A549 (cell line): ENCODE data around the gene KRT35. TPM values are rescaled to one million over a fixed set of nuclear protein-coding genes. Genes with fewer than 3 reads are reported as not detected.
"Not testable (repeated sequence)": the region's sequence is repeated elsewhere in the genome, so short reads cannot be mapped to it uniquely, and the experiment has no call there.

Experiments used
- ATAC-seq, 2 experiments: fragments of 200-7000 bp in 1 of 2; fragments of >200 bp in 1 of 2; cut with Nextera tagmentation in 1 of 2; cut with Tn5 transposase in 1 of 2; 3 replicates each; pipeline versions ENCODE4 v1.8.0 to v1.9.1; 2018 to 2020; ENCODE audit warnings: mild to moderate bottlenecking in 1 of 2, moderate library complexity in 1 of 2
- CTCF ChIA-PET: fragments of 300-600 bp; sonication (Branson Sonifier 250); formaldehyde crosslinking; extraction: SDS; loops from one replicate; lab custom pipeline; 2021; ENCODE audit warnings: antibody characterized with exemption, inconsistent platforms; lab: Yijun Ruan, JAX
- POLR2A ChIA-PET: fragments of 350-600 bp; formaldehyde crosslinking; extraction: SDS; loops from one replicate; lab custom pipeline; 2021; ENCODE audit warnings: antibody characterized with exemption, inconsistent platforms; lab: Yijun Ruan, JAX
- DNase-seq, 2 experiments: peaks; one replicate each; pipeline versions ENCODE4 v3.0.0 to v3.0.0-alpha.2; 2011 to 2016; ENCODE audit warnings: low read depth in 1 of 2, low spot score in 1 of 2
- FAIRE-seq: peaks from 2 replicates; lab custom pipeline; 2011; peaks lifted over from hg19 to GRCh38; lab: Jason Lieb, UNC
- H3K27ac ChIP-seq, 2 experiments: fragments of >200 bp; sonication (Bioruptor Twin); formaldehyde crosslinking; 3 replicates each; pipeline ENCODE4 v1.5.1; 2016 to 2017
- H3K4me1 ChIP-seq: fragments of >200 bp; sonication (Bioruptor Twin); formaldehyde crosslinking; 3 replicates; pipeline ENCODE4 v1.6.1; 2016
- H3K4me2 ChIP-seq: fragments of >200 bp; sonication (Bioruptor Twin); formaldehyde crosslinking; 3 replicates; pipeline ENCODE4 v1.6.1; 2016
- H3K4me3 ChIP-seq: fragments of >200 bp; sonication (Bioruptor Twin); formaldehyde crosslinking; 3 replicates; pipeline ENCODE4 v1.5.1; 2016
- H3K9me3 ChIP-seq: fragments of >200 bp; sonication (Bioruptor Twin); formaldehyde crosslinking; 3 replicates; pipeline ENCODE4 v1.6.1; 2016
- BHLHE40 ChIP-seq: IDR thresholded peaks from 2 replicates; pipeline ENCODE4 v1.6.1; 2012; ENCODE audit warnings: low read depth, low read length, inconsistent platforms
- CBX8 ChIP-seq: fragments of 200-600 bp; sonication (generic); IDR thresholded peaks from 2 replicates; pipeline ENCODE4 v1.6.1; 2016
- CHD4 ChIP-seq: fragments of 200-600 bp; sonication (generic); IDR thresholded peaks from 2 replicates; pipeline ENCODE4 v1.6.1; 2016; ENCODE audit warnings: antibody characterized with exemption, mild to moderate bottlenecking, borderline replicate concordance
- FOSL2 ChIP-seq, 2 experiments: fragments of 450-650 bp in 1 of 2; fragments of >200 bp in 1 of 2; sonication (Bioruptor Twin) in 1 of 2; formaldehyde crosslinking; IDR thresholded peaks; 2 replicates each; pipeline versions ENCODE4 v1.5.0 to v1.6.1; 2016 to 2020; ENCODE audit warnings: mild to moderate bottlenecking in 1 of 2, moderate library complexity in 1 of 2
- FOXS1 ChIP-seq: fragments of 250-450 bp; sonication (Bioruptor Pico); IDR thresholded peaks from 2 replicates; pipeline ENCODE4 v1.5.0; 2020; ENCODE audit warnings: mild to moderate bottlenecking, moderate library complexity
- HOXA7 ChIP-seq: fragments of 250-450 bp; sonication (Bioruptor Pico); IDR thresholded peaks from 2 replicates; pipeline ENCODE4 v1.5.0; 2020; ENCODE audit warnings: mild to moderate bottlenecking, moderate library complexity
- MYC ChIP-seq: IDR thresholded peaks from 2 replicates; pipeline ENCODE4 v1.6.1; 2012; ENCODE audit warnings: mild to moderate bottlenecking, inconsistent platforms, low read length, improper control_type of control experiment, borderline replicate concordance
- NR3C1 ChIP-seq: fragments of >200 bp; sonication (Bioruptor Twin); formaldehyde crosslinking; IDR thresholded peaks from 3 replicates; pipeline ENCODE4 v1.6.1; 2017
- PHF8 ChIP-seq: fragments of 200-600 bp; sonication (generic); IDR thresholded peaks from 2 replicates; pipeline ENCODE4 v1.6.1; 2016; ENCODE audit warnings: low read depth, mild to moderate bottlenecking, antibody characterized with exemption, moderate library complexity, borderline replicate concordance
- POLR2AphosphoS2 ChIP-seq: conservative IDR thresholded peaks from 2 replicates; pipeline ENCODE4 v1.6.1; 2012; ENCODE audit warnings: low read length, improper control_type of control experiment, inconsistent platforms
- RAD21 ChIP-seq, 2 experiments: fragments of >200 bp in 1 of 2; sonication (Bioruptor Twin) in 1 of 2; formaldehyde crosslinking in 1 of 2; IDR thresholded peaks in 1 of 2; conservative IDR thresholded peaks in 1 of 2; 2 replicates in 1 of 2; 3 replicates in 1 of 2; pipeline ENCODE4 v1.6.1; 2012 to 2018; ENCODE audit warnings: inconsistent platforms in 1 of 2
- RARB ChIP-seq: fragments of 250-450 bp; sonication (Bioruptor Pico); IDR thresholded peaks from 2 replicates; pipeline ENCODE4 v1.8.0; 2021; ENCODE audit warnings: mild to moderate bottlenecking, moderate library complexity
- RCOR1 ChIP-seq: fragments of 150-350 bp; IDR thresholded peaks from 2 replicates; pipeline ENCODE4 v1.6.1; 2014; ENCODE audit warnings: antibody characterized with exemption, low read length, low read depth
- RFX5 ChIP-seq: fragments of 450-650 bp; IDR thresholded peaks from 2 replicates; pipeline ENCODE4 v1.7.1; 2014; ENCODE audit warnings: antibody characterized with exemption, mild to moderate bottlenecking, moderate library complexity
- SMC3 ChIP-seq: fragments of >200 bp; sonication (Bioruptor Twin); formaldehyde crosslinking; IDR thresholded peaks from 3 replicates; pipeline ENCODE4 v1.6.1; 2018; ENCODE audit warnings: inconsistent platforms
- SREBF2 ChIP-seq: fragments of 450-650 bp; IDR thresholded peaks from 2 replicates; pipeline ENCODE4 v1.6.1; 2014; ENCODE audit warnings: mild to moderate bottlenecking, moderate library complexity
- ZFP36 ChIP-seq: fragments of 450-650 bp; IDR thresholded peaks from 2 replicates; pipeline ENCODE4 v1.6.1; 2014; ENCODE audit warnings: borderline replicate concordance; ENCODE audit not compliant: partially characterized antibody
- ZSCAN20 ChIP-seq: fragments of 250-450 bp; sonication (Bioruptor Pico); IDR thresholded peaks from 2 replicates; pipeline ENCODE4 v1.8.0; 2022; ENCODE audit warnings: mild to moderate bottlenecking, moderate library complexity
- WGBS: methylation state at CpG from one replicate; pipeline ENCODE4 v1.1.6; 2017; ENCODE audit errors: missing lambda C conversion rate; 5-methylcytosine and 5-hydroxymethylcytosine counted together
- polyA plus RNA-seq, 4 experiments: library from polyadenylated mRNA; depleted of rRNA in 3 of 4; stranded (reverse); fragments of >200 nt; fragmentation: RNase III in 1 of 4; extraction: RNeasy Plus Mini Kit Qiagen cat#74134 plus additional on column Dnase treatment in 1 of 4; gene quantifications; 2 replicates in 3 of 4; 3 replicates in 1 of 4; pipeline ENCODE4 v1.2.3, GENCODE V29; 2011 to 2017
- TF ChIP-seq, protein P1 (sequence below): fragments of 200-600 bp; sonication (generic); IDR thresholded peaks from 2 replicates; pipeline ENCODE4 v1.6.1; 2016; ENCODE audit warnings: antibody characterized with exemption, mild to moderate bottlenecking, moderate library complexity
- TF ChIP-seq, protein P2 (sequence below): fragments of 450-650 bp; IDR thresholded peaks from 2 replicates; pipeline ENCODE4 v1.6.1; 2014; ENCODE audit warnings: antibody characterized with exemption

KRT35 gene
- polyA plus RNA-seq, 2 of the 4 experiments (the other 2 are of a cell fraction), result not detected

DNA sequence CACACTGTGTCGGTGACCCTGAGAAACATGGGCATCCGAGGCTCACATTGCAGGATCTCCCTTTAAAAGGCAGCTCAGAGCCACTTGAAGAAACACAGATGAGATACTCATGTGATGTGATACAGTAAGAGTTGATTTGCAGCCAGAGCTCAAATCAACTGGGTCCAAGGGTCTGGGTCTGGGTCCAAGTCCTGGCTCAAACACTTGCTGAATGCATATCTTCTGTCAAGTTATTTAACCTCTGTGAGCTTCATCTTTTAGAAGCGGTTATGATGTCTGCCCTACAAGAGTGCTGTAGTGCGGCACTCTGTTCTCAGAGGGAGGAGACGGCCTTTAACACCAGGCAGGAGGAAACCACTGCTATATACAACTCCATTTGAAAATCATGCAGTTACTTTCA is 46.5 kb downstream of the KRT35 start:
- TF ChIP-seq PHF8, result no peak
- TF ChIP-seq, protein P1, sequence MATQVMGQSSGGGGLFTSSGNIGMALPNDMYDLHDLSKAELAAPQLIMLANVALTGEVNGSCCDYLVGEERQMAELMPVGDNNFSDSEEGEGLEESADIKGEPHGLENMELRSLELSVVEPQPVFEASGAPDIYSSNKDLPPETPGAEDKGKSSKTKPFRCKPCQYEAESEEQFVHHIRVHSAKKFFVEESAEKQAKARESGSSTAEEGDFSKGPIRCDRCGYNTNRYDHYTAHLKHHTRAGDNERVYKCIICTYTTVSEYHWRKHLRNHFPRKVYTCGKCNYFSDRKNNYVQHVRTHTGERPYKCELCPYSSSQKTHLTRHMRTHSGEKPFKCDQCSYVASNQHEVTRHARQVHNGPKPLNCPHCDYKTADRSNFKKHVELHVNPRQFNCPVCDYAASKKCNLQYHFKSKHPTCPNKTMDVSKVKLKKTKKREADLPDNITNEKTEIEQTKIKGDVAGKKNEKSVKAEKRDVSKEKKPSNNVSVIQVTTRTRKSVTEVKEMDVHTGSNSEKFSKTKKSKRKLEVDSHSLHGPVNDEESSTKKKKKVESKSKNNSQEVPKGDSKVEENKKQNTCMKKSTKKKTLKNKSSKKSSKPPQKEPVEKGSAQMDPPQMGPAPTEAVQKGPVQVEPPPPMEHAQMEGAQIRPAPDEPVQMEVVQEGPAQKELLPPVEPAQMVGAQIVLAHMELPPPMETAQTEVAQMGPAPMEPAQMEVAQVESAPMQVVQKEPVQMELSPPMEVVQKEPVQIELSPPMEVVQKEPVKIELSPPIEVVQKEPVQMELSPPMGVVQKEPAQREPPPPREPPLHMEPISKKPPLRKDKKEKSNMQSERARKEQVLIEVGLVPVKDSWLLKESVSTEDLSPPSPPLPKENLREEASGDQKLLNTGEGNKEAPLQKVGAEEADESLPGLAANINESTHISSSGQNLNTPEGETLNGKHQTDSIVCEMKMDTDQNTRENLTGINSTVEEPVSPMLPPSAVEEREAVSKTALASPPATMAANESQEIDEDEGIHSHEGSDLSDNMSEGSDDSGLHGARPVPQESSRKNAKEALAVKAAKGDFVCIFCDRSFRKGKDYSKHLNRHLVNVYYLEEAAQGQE, result no peak
- no peak for TF ChIP-seq SMC3
- TF ChIP-seq, all 56 proteins: peak for 0
- POLR2A ChIA-PET, result no interaction called here
- ATAC-seq, result no peak
- no peak for FAIRE-seq
- Histone ChIP-seq H3K9me3 (no peaks in the 10 kb centered on the region), H3K4me3 (no peak overlapping the region), H3K4me2 (no peak overlapping the region), H3K4me1 (no peaks in the 10 kb centered on the region), H3K27ac (no peak overlapping the region)
- no peak for DNase-seq
- 73% methylated on average over 5 of the region's 5 CpGs for WGBS
- CTCF ChIA-PET, result interaction anchor here (0.8 to 2.0 kb wide), 7 partner anchors 13 to 228 kb away, joined by 3 to 8 read pairs (median 4); no protein-coding TSS in a partner anchor

DNA sequence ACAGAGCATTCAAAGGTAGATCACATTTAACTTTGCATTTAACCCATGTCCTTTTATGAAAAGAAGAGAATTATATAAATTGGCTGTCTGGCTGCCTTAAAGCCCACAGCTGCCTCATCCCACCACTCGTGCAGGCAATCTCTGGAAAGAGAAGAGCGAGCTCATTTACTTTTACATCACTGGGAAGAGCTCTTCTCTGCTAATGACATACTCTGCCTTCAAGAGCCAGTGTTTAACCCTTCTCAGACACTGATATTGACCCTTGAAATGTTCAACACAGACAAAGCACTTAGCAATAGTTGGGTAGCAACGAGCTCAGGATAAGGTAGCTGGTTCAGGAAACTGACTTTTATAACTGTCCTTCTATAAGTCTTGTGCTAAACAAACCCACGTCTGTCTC is 46.9 kb downstream of the KRT35 start:
- POLR2A ChIA-PET, result no interaction called here
- Histone ChIP-seq H3K4me1 (no peaks in the 10 kb centered on the region), H3K4me3 (no peak overlapping the region), H3K27ac (no peak overlapping the region), H3K4me2 (no peak overlapping the region), H3K9me3 (no peaks in the 10 kb centered on the region)
- FAIRE-seq, result no peak
- ATAC-seq, result no peak
- TF ChIP-seq FOXS1, result no peak
- WGBS, result 43% methylated on average over 4 of the region's 4 CpGs
- CTCF ChIA-PET, result interaction anchor here (0.8 to 2.0 kb wide), 8 partner anchors 11 to 229 kb away, joined by 3 to 8 read pairs (median 4); no protein-coding TSS in a partner anchor
- no peak for DNase-seq

DNA sequence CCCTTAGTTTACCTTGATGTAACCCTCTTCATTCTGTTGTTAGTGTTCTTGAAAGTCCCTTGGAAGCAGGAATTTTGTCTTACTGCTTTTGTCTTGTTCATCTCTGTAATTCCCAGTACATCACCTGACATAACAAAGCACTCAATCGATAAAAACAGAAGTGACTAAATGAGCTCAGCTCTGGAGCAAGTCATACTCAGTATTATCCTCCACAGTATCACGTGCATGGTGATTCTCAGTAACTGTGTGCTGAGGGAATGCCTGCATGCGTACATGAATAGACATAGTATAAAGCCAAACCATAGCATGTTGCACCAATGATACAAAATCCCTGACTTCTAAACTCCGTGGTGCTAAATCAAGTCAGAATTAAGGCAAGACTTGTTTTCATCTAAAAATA is 47.4 kb downstream of the KRT35 start:
- ATAC-seq (no peak), DNase-seq (no peak), FAIRE-seq (peak; percentile 51)
- CTCF ChIA-PET, result interaction anchor here (0.8 to 2.0 kb wide), 7 partner anchors 12 to 229 kb away, joined by 3 to 8 read pairs (median 4); no protein-coding TSS in a partner anchor
- H3K4me3 ChIP-seq, result no peak overlapping the region
- H3K27ac ChIP-seq, result no peak overlapping the region
- no peak for TF ChIP-seq HOXA7 (CRISPR knock-in tag)
- TF ChIP-seq POLR2AphosphoS2, result no peak
- no peak for TF ChIP-seq FOSL2 (IDR thresholded peaks at IDR 0.05)
- TF ChIP-seq FOSL2 (CRISPR knock-in tag; IDR thresholded peaks at IDR 0.05), result no peak
- TF ChIP-seq CBX8, result no peak
- TF ChIP-seq BHLHE40, result no peak
- no peak for TF ChIP-seq RAD21 (conservative IDR thresholded peaks at IDR 0.05 in 1 of 2, IDR thresholded peaks at IDR 0.05 in 1 of 2)
- no peak for TF ChIP-seq RCOR1
- TF ChIP-seq ZSCAN20 (CRISPR knock-in tag), result no peak
- no peak for TF ChIP-seq RFX5
- no peak for TF ChIP-seq RARB (CRISPR knock-in tag)
- no peak for TF ChIP-seq CHD4
- no peak for TF ChIP-seq ZFP36
- no peak for TF ChIP-seq NR3C1
- TF ChIP-seq MYC, result no peak
- no peak for TF ChIP-seq SREBF2
- TF ChIP-seq, protein P2, sequence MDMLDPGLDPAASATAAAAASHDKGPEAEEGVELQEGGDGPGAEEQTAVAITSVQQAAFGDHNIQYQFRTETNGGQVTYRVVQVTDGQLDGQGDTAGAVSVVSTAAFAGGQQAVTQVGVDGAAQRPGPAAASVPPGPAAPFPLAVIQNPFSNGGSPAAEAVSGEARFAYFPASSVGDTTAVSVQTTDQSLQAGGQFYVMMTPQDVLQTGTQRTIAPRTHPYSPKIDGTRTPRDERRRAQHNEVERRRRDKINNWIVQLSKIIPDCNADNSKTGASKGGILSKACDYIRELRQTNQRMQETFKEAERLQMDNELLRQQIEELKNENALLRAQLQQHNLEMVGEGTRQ, result no peak
- WGBS, result 39% methylated on average over 4 of the region's 4 CpGs
- no peak overlapping the region for H3K4me2 ChIP-seq
- POLR2A ChIA-PET, result no interaction called here
- H3K4me1 ChIP-seq, result no peaks in the 10 kb centered on the region
- no peaks in the 10 kb centered on the region for H3K9me3 ChIP-seq

DNA sequence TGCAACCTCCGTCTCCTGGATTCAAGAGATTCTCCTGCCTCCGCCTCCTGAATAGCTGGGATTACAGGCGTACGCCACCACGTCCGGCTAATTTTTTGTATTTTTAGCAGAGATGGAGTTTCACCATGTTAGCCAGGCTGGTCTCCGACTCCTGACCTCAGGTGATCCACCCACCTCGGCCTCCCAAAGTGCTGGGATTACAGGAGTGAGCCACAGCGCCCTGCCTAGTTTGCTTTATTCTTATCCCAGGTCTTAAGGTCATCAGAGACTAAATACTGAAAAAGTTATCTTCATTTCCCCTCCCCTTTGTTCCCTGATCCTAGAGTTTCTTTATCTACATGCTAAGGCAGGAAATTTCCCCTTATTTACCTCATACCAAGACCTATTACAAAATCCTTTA is 50.6 kb downstream of the KRT35 start:
- POLR2A ChIA-PET, H3K27ac ChIP-seq, DNase-seq, FAIRE-seq, H3K4me1 ChIP-seq, ATAC-seq, H3K4me2 ChIP-seq, H3K4me3 ChIP-seq, H3K9me3 ChIP-seq: not testable (repeated sequence)
- 79% methylated on average over 9 of the region's 9 CpGs for WGBS
- CTCF ChIA-PET, result interaction anchor here (1.2 to 1.3 kb wide), 2 partner anchors 12 to 118 kb away, joined by 3 to 5 read pairs; no protein-coding TSS in a partner anchor
